GM15510 (cell line): ENCODE measurements around the gene MAP4K5.

Experiments
- POLR2A ChIP-seq: IDR thresholded peaks from 3 replicates; pipeline ENCODE4 v1.6.1; 2011; ENCODE audit warnings: borderline replicate concordance; ENCODE audit not compliant: insufficient read length; ENCODE audit errors: extremely low read depth

The MAP4K5 gene

DNA sequence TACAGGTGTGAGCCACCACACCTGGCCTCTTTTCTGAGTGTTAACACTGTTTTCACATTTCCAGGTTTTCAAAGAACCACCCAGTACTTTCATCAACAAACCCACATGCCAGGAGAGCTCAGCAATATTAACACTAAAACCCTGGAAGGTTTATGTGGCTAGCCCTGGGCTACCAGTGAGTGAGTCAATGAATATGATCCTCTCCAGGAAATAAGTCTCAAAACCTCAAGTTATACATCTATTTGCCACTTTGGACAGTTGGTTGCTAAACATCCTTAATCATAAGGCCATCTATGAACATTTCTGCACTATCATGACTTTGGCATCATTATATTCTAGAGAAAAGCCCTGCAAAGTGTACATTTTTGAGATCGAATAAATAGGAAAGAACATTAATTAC, 129.4 kb downstream of the MAP4K5 start:
- TF ChIP-seq POLR2A: no peak

GRCh38 chr14:50400461-50400860, 131.9 kb downstream of the MAP4K5 start:
- no peak for TF ChIP-seq POLR2A

DNA sequence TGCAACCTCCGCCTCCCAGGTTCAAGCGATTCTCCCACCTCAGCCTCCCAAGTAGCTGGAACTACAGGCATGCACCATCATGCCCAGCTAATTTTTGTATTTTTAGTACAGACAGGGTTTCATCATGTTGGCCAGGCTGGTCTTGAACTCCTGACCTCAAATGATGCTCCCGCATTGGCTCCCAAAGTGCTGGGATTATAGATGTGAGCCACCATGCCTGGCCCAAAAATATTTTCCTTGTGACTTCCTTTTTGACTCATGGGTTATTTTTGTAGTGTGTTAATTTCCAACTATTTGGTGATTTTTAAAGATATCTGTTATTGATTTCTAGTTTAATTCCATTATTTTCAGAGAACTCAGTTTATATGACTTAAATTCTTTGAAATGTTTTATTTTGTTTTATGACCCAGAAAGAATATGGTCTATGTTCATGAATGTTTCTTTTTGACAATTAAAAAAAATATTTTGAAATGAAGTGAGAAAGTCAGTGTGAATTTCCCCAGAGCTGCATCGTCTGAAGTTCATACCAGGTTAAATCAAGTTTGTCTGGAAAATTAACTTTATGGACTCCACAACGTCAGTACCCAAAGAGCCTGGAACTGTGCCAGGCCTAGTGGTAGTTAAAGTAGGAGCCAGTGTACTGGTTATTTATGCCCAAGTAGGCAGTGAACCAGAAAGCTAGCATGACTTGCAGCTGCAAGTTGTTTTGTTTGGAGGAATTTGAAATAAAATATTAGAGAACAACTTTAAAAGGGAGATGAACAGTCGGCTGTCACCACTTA, 132.9 kb downstream of the MAP4K5 start:
- no peak for TF ChIP-seq POLR2A

DNA sequence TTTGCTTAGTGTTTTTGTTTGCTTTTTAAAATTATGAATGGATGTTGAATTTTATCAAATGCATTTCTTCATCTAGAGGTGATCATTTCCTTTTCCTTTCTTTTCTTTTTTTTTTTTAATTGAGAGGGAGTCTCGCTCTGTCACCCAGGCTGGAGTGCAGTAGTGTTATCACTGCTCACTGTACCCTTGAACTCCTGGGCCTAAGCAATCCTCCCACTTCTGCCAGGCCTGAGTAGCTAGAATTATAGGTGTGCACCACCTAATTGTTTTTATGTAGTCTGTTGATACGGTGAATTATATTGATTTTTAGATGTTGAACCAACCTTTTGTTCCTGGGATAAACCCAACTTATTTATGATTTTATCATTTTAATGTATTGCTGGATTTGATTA, 134.2 kb downstream of the MAP4K5 start:
- no peak for TF ChIP-seq POLR2A

GRCh38 chr14:50397390-50398188, 134.8 kb downstream of the MAP4K5 start:
- no peak for TF ChIP-seq POLR2A

DNA sequence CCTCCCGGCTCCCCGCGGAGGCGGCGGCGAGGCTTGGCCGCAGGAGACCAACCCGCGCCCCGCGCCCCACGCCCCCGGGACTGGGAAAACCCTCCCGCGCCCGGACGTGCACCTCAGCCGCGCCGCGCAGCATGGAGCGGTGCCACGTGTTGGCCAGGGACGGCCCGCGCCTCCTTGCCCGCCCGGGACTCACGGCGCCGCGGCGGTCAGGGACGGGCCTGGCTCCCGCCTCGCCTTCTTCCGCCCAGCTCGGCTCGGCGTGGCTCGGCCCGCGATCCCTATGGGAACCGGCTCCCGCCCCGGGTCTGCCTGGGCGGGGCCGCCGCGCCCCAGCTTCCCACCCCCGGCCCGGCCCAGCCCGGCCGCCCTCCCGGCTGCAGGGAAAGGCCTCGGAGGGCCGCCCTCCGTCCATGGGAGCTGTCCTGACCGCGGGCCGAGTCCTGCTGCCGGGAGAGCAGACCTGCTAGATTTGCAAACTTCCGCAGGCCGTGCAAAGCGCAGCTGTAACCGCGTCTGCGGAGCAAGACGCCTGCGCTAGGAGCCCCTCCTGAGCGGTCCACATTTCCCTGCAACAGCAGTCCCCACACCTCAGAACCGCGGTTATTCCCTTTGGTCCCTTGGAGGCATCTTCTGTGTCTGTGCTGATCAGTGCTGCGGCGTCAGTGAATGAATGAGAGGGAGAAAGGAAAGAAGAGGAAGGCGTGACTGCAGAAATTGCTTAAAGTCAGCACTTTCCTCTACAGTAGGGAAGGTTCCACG, 135.6 kb downstream of the MAP4K5 start, which contains the start of gene CDKL1:
Gene CDKL1 (minus strand): TSS at position 251 of the 759 bp plus-strand sequence. CDS start 1,013 bp downstream, outside the sequence.
- peak; percentile 14 for TF ChIP-seq POLR2A

GRCh38 chr14:50395448-50395847, 136.9 kb downstream of the MAP4K5 start:
- TF ChIP-seq POLR2A: no peak

DNA sequence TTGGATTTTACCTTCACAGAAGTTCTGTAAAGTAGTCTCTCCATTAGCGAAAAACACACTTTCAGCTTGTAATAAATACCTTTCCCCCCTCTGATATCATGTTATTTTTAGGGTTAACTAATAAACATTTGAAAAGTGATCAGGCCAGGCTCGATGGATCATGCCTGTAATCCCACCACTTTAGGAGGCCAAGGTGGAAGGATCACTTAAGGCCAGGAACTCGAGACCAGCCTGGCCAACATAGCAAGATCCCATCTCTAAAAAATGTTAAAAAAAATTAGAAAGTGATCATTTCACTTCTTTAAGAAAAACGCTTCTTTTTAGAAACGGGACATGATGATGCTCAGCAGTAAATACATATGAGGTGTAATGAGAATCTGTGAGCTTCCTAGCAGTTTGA, 137.7 kb downstream of the MAP4K5 start:
- no peak for TF ChIP-seq POLR2A

- no peak for TF ChIP-seq POLR2A
Observed at GRCh38 chr14:50389668-50390441, 142.5 kb downstream of the MAP4K5 start.

DNA sequence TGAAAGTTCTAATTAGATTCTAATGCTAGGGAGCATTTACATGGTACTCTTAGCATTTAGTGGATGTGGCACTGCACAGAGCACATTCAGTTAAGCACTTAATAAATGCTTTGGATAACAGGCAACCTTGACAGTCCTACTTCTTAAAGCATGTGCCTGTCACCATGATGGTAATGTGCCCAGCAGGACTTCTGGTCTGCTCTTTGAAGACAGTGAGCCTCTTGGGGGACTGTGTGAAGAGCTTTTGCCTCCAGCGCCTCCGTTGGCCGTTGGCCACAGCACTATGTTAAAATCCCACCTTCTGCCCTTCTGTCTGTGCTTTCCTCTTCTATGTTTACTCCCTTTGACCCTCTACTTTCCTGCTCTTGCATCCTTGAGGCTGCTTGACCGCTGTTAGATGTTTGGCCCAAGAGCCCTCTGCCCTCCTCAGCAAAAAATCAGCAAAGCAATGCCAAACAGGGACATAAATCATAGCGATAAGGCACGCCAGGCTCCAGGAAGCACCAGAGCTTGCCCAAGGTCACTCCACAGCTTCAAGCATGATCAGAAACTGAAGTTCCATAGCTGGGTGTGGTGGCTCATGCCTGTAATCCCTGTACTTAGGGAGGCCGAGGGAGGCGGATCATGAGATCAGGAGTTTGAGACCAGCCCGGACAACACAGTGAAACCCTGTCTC, 144.0 kb downstream of the MAP4K5 start:
- no peak for TF ChIP-seq POLR2A

DNA sequence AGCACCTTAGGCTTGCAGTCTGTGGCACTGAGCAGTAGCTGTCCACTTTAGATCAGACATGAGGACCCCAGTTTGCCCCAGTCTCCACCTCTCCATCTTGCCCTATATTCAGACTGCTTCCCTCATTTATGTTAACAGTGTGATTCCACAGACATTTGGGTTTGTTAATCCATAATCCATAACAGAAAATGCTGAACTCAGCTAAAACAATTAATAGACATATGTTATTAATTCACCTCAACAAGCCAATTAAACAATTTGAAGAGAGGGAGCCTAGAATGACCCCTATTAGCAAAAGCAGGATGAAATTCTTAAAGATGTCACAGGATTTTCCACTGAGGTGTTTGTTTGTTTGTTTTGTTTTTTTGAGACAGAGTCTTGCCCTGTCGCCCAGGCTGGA, 144.8 kb downstream of the MAP4K5 start:
- TF ChIP-seq POLR2A: no peak

GRCh38 chr14:50383618-50384225, 148.6 kb downstream of the MAP4K5 start:
- TF ChIP-seq POLR2A: no peak

DNA sequence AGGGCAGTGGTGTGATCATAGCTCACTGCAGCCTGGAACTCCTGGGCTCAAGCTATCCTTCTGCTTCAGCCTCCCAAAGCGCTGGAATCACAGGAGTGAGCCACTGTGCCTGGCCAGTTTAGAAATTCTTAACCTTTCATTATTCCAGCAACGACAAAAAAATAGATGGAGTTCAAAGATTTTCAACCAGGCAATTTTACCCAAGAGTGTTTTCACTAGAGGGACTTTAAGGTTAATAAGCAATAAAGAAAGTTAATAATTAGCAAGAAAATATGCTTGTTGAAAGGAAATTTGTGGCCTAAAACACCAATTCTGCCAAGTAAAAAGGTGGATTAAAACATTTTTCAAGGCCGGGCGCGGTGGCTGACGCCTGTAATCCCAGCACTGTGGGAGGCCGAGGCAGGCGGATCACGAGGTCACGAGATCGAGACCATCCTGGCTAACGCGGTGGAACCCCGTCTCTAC, 150.5 kb downstream of the MAP4K5 start:
- no peak for TF ChIP-seq POLR2A
